ENCODE data around the gene TRIM41.

GRCh38 chr5:181230551-181230950, 7.5 kb downstream of the TRIM41 start:
- no peak for TF ChIP-seq EZH2 (IDR thresholded peaks at IDR 0.05; ENCODE audit: borderline replicate concordance, low read length)
- no peak for TF ChIP-seq CTCF (conservative IDR thresholded peaks at IDR 0.05 in 1 of 2, IDR thresholded peaks at IDR 0.05 in 1 of 2; ENCODE audit: extremely low read depth in 1 of 2, insufficient read depth in 1 of 2, low read depth in 1 of 2, low read length in 2 of 2)
